GM21528 (cell line): ENCODE data around the gene CNP.

Source experiments
- ATAC-seq: cut with Tn5 transposase; IDR thresholded peaks from one replicate; pipeline ENCODE4 v1.9.1; 2021; ENCODE audit warnings: mild to moderate bottlenecking, moderate library complexity; ENCODE audit not compliant: unreplicated experiment, low FRiP score

Gene CNP

GRCh38 chr17:41971721-41972523 is 5.3 kb downstream of the CNP start:
- no peak for ATAC-seq

GRCh38 chr17:41972571-41973407 is 6.2 kb downstream of the CNP start:
- ATAC-seq: no peak

GRCh38 chr17:41973408-41973811 is 6.8 kb downstream of the CNP start:
- ATAC-seq: no peak

- ATAC-seq: no peak
Observed at GRCh38 chr17:41974031-41974430, 7.4 kb downstream of the CNP start.

- ATAC-seq: no peak
Observed at GRCh38 chr17:41974658-41975057, 8.1 kb downstream of the CNP start.

- ATAC-seq: no peak
Observed at GRCh38 chr17:41975099-41976083, 8.8 kb downstream of the CNP start.

- no peak for ATAC-seq
Observed at GRCh38 chr17:41976142-41976768, 9.7 kb downstream of the CNP start.

- no peak for ATAC-seq
Observed at GRCh38 chr17:41977991-41978390, 11.4 kb downstream of the CNP start.

GRCh38 chr17:41982026-41982760 is 15.6 kb downstream of the CNP start:
- ATAC-seq: no peak

GRCh38 chr17:41984454-41984853 is 17.9 kb downstream of the CNP start:
- ATAC-seq: no peak

- ATAC-seq: no peak
Observed at GRCh38 chr17:41985919-41986318, 19.3 kb downstream of the CNP start.

GRCh38 chr17:41986634-41987033 is 20.0 kb downstream of the CNP start:
- ATAC-seq: no peak

- no peak for ATAC-seq
Observed at GRCh38 chr17:41987642-41988041, 21.0 kb downstream of the CNP start.

GRCh38 chr17:41988418-41988817 is 21.8 kb downstream of the CNP start:
- ATAC-seq: no peak

GRCh38 chr17:41989702-41990419 is 23.3 kb downstream of the CNP start:
- ATAC-seq: no peak

GRCh38 chr17:41992576-41992975 is 26.0 kb downstream of the CNP start:
- no peak for ATAC-seq

- ATAC-seq: no peak
Observed at GRCh38 chr17:41996855-41997164, 30.2 kb downstream of the CNP start.

GRCh38 chr17:41998497-41998896 is 31.9 kb downstream of the CNP start:
- ATAC-seq: no peak
